Measurements from ENCODE around the gene RGSL1. TPM values are rescaled to one million over a fixed set of nuclear protein-coding genes. Genes with fewer than 3 reads are reported as not detected.

Gene RGSL1
- total and polyA plus RNA-seq, 2 experiments from 2014 or later: not detected

DNA sequence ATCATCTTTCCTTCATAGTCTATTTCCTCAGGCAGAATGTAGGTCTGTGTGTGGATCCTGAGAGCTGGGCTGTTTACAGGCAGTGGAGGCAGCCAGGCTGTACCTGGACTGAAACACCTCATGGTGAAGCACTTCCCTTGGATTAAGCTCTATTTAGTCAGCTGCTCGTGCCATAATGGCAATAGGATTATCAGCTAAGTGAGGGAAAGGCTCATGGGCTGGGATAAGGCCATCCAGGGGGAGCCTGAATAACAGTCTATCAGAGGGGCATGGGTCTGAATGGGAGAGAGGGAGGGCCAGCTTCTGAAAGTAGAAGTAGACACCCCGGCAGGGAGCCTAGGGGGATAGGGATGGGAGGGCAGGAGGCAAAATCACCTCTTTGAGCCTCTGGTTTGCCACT is 130.8 kb downstream of the RGSL1 start:
- in situ Hi-C loops (cut with MboI): no loop called here

GRCh38 chr1:182584746-182585145 is 134.8 kb downstream of the RGSL1 start:
- DNase-seq: no peak
- Histone ChIP-seq H3K4me1 (ENCODE audit: insufficient read depth) (peaks cover 3% of the 10 kb centered on the region; the same call in 1 of the 2 replicates), H3K79me2 (ENCODE audit: insufficient read depth) (no peaks in the 10 kb centered on the region), H3K4me2 (ENCODE audit: unreplicated experiment) (no peak overlapping the region), H3K36me3 (ENCODE audit: low read depth) (no peaks in the 10 kb centered on the region), H2AFZ (no peak overlapping the region), H3K4me3 (no peak overlapping the region), H3K9me3 (ENCODE audit: low read depth) (no peaks in the 10 kb centered on the region), H4K20me1 (ENCODE audit: insufficient read depth) (no peaks in the 10 kb centered on the region), H3K9ac (no peak overlapping the region), H3K27ac (no peak overlapping the region), H3F3A (ENCODE audit: insufficient read depth) (no peaks in the 10 kb centered on the region), H3K27me3 (replicated peaks; ENCODE audit: insufficient read depth) (no peaks in the 10 kb centered on the region), H3K9me2 (ENCODE audit: insufficient read depth) (no peaks in the 10 kb centered on the region)
- 97 to 98% methylated on average over 4 of the region's 4 CpGs for WGBS, 2 experiments (ENCODE audit: low coverage in 1 of 2, low lambda C conversion rate in 2 of 2, missing lambda C conversion rate in 2 of 2)
- TF ChIP-seq EZH2phosphoT487 (IDR thresholded peaks at IDR 0.05; ENCODE audit: insufficient read depth, low read depth) (no peak), EZH2 (IDR thresholded peaks at IDR 0.05; ENCODE audit: insufficient read depth, poor library complexity, severe bottlenecking) (no peak)
- in situ Hi-C loops (cut with MboI): no loop called here

More for the DNA sequence above, 130.8 kb downstream of the RGSL1 start:
- no peak overlapping the region for H3K9ac ChIP-seq
- no peaks in the 10 kb centered on the region for H3K36me3 ChIP-seq (ENCODE audit: low read depth)
- 72 to 75% methylated on average over 2 of the region's 2 CpGs for WGBS, 2 experiments (ENCODE audit: low coverage in 1 of 2, low lambda C conversion rate in 2 of 2, missing lambda C conversion rate in 2 of 2)
- H3K79me2 ChIP-seq (ENCODE audit: insufficient read depth): no peaks in the 10 kb centered on the region
- H4K20me1 ChIP-seq (ENCODE audit: insufficient read depth): no peaks in the 10 kb centered on the region
- H2AFZ ChIP-seq: no peak overlapping the region
- no peak overlapping the region for H3K27ac ChIP-seq
- H3K4me2 ChIP-seq (ENCODE audit: unreplicated experiment): no peak overlapping the region
- DNase-seq: no peak
- no peaks in the 10 kb centered on the region for H3K9me3 ChIP-seq (ENCODE audit: low read depth)
- no peaks in the 10 kb centered on the region for H3K27me3 ChIP-seq (replicated peaks; ENCODE audit: insufficient read depth)
- TF ChIP-seq EZH2 (IDR thresholded peaks at IDR 0.05; ENCODE audit: insufficient read depth, poor library complexity, severe bottlenecking): no peak
- no peak for TF ChIP-seq EZH2phosphoT487 (IDR thresholded peaks at IDR 0.05; ENCODE audit: insufficient read depth, low read depth)
- no peaks in the 10 kb centered on the region for H3K9me2 ChIP-seq (ENCODE audit: insufficient read depth)
- H3K4me1 ChIP-seq (ENCODE audit: insufficient read depth): peaks cover 4% of the 10 kb centered on the region
- H3F3A ChIP-seq (ENCODE audit: insufficient read depth): peaks cover 5% of the 10 kb centered on the region
- H3K4me3 ChIP-seq: no peak overlapping the region

- Histone ChIP-seq H3K9ac (no peak overlapping the region), H3K27ac (no peak overlapping the region), H3K4me2 (ENCODE audit: unreplicated experiment) (no peak overlapping the region), H3K4me3 (no peak overlapping the region), H3K79me2 (ENCODE audit: insufficient read depth) (no peaks in the 10 kb centered on the region), H4K20me1 (ENCODE audit: insufficient read depth) (no peaks in the 10 kb centered on the region), H2AFZ (no peak overlapping the region), H3K36me3 (ENCODE audit: low read depth) (no peaks in the 10 kb centered on the region), H3K27me3 (replicated peaks; ENCODE audit: insufficient read depth) (no peaks in the 10 kb centered on the region), H3K9me3 (ENCODE audit: low read depth) (no peaks in the 10 kb centered on the region), H3K9me2 (ENCODE audit: insufficient read depth) (no peaks in the 10 kb centered on the region), H3F3A (ENCODE audit: insufficient read depth) (no peaks in the 10 kb centered on the region), H3K4me1 (ENCODE audit: insufficient read depth) (peaks cover 3% of the 10 kb centered on the region; the same call in 1 of the 2 replicates)
- in situ Hi-C loops (cut with MboI): no loop called here
- TF ChIP-seq EZH2phosphoT487 (IDR thresholded peaks at IDR 0.05; ENCODE audit: insufficient read depth, low read depth) (no peak), EZH2 (IDR thresholded peaks at IDR 0.05; ENCODE audit: insufficient read depth, poor library complexity, severe bottlenecking) (no peak)
- no peak for DNase-seq
- 96 to 97% methylated on average over 11 of the region's 11 CpGs for WGBS, 2 experiments (ENCODE audit: low coverage in 1 of 2, low lambda C conversion rate in 2 of 2, missing lambda C conversion rate in 2 of 2)
Observed at GRCh38 chr1:182586380-182586779, 136.4 kb downstream of the RGSL1 start.

DNA sequence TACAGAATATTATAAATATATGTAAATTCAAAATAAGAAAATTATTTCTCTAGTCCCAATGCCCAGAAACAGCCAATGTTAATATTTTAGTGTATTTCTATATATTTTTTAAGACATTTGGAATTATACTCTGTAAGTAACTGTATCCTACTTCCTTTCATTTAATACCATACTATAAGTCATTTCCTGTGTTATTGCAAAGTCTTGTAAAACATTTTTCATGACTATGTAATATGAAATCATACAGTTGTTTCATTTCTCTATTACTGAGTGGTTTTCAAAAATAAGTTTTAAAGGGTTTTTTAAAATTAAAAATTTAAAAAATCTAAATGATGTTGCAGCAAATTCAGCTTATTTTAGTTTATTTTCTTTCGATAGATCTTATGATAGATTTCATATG is 137.1 kb downstream of the RGSL1 start:
- WGBS, 2 experiments (ENCODE audit: low coverage in 1 of 2, low lambda C conversion rate in 2 of 2, missing lambda C conversion rate in 2 of 2): 2 to 4% methylated on average over 1 of the region's 1 CpG
- no peak overlapping the region for H3K4me2 ChIP-seq (ENCODE audit: unreplicated experiment)
- no peak for DNase-seq
- no peaks in the 10 kb centered on the region for H3K27me3 ChIP-seq (replicated peaks; ENCODE audit: insufficient read depth)
- H3K9ac ChIP-seq: no peak overlapping the region
- no peaks in the 10 kb centered on the region for H3F3A ChIP-seq (ENCODE audit: insufficient read depth)
- H4K20me1 ChIP-seq (ENCODE audit: insufficient read depth): no peaks in the 10 kb centered on the region
- no peak overlapping the region for H3K4me3 ChIP-seq
- H3K9me2 ChIP-seq (ENCODE audit: insufficient read depth): no peaks in the 10 kb centered on the region
- no peak overlapping the region for H2AFZ ChIP-seq
- H3K4me1 ChIP-seq (ENCODE audit: insufficient read depth): peaks cover 3% of the 10 kb centered on the region; the same call in 1 of the 2 replicates
- TF ChIP-seq EZH2phosphoT487 (IDR thresholded peaks at IDR 0.05; ENCODE audit: insufficient read depth, low read depth) (no peak), EZH2 (IDR thresholded peaks at IDR 0.05; ENCODE audit: insufficient read depth, poor library complexity, severe bottlenecking) (no peak)
- H3K9me3 ChIP-seq (ENCODE audit: low read depth): no peaks in the 10 kb centered on the region
- H3K79me2 ChIP-seq (ENCODE audit: insufficient read depth): no peaks in the 10 kb centered on the region
- no peak overlapping the region for H3K27ac ChIP-seq
- in situ Hi-C loops (cut with MboI): no loop called here
- H3K36me3 ChIP-seq (ENCODE audit: low read depth): no peaks in the 10 kb centered on the region

All from GM23248 (cell line).